ENCODE results near the gene IL17RA.

GRCh38 chr22:17084554-17085276, at the start of gene IL17RA:
- TF ChIP-seq CTCF (conservative IDR thresholded peaks at IDR 0.05) (no peak), ZFX (IDR thresholded peaks at IDR 0.05) (no peak; the same call in 1 of the 2 replicates)

Data from C4-2B (cell line).